ENCODE results near the gene TRMT61A. TPM values are rescaled to one million over a fixed set of nuclear protein-coding genes. Genes with fewer than 3 reads are reported as not detected.
"Not testable (repeated sequence)": the region's sequence is repeated elsewhere in the genome, so short reads cannot be mapped to it uniquely, and the experiment has no call there.

Gene TRMT61A
- total RNA-seq, 1 experiment from 2014 or later, result 18.8 TPM

DNA sequence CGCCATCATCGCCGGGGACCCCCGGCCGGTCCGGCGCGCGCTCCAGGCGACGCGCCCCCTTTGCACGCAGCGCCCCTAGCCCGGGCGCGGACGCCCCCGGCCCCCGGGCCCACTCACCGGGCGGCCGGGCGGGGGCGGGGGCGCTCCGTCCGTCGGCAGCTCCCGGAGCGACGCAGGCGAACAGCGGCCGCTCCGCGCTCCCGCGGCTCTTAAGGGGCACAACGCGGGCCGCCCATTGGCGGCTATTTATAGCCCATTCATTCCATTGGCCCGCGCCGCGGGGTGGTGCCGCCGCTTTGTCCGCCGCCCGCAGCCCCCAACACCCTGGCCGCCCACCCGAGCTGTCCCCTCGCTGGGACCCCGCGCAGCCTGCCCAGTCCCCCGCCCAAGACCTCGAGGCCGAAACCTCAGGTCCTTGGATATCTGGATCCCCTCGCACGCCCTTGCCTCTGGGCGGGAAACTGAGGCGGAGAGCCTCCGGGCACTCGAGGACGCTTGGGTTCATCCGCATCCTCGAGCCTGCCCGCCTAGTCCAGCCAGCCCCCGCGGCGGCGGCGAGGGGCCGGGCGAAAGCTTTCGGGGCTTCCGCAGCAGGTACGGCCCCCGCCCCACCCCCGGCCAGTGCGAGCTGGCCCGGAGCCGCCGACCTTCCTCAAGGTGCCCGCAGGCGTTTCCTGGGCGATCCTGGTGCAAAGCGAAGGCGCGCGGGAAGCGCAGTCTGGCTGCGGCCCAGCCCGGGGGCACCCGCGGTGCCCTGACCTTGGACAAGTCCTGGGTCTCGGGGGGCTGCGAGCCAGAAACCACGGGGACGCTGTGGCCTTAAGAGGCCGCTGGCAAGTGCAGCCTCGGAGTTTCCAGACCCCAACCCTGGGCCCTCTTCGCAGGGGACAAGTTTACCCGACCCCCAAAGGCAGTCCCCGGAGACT is 6.1 kb upstream of the TRMT61A start, which contains the start of gene CKB:
CKB (minus strand) TSS at position 182 of the 926 bp plus-strand sequence. CDS start 337 bp downstream, outside the sequence.
- Histone ChIP-seq H3K27me3 (replicated peaks) (peaks cover 20% of the 10 kb centered on the region), H3K4me1 (replicated peaks) (peaks cover 30% of the 10 kb centered on the region), H3K4me3 (peak within 1 kb of the TSS; percentile 42), H3K36me3 (no peaks in the 10 kb centered on the region), H3K9me3 (replicated peaks) (no peaks in the 10 kb centered on the region), H3K27ac (no peak within 1 kb of the TSS)
- DNase-seq (ENCODE audit: low read depth in 1 of 2, low spot score in 2 of 2), result no peak

DNA sequence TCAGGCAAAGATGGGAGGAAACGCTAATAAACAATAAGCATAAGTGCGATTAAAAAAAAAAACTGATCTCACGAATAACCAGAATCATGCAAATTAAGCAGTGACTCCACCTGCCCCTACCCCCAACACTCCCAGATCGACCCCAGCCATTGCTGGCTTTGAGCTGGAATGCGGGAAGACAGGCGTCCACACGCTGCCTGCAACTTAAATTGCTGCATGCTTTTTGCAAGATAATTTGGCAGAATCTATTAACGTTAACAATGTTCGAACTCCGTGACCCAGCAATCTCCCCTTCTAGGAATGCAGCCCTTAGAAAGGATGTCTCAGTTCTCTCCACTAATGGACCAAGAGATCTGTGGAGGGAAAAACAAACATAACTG is 5.4 kb upstream of the TRMT61A start:
- Histone ChIP-seq H3K27me3 (replicated peaks) (peaks cover 20% of the 10 kb centered on the region), H3K36me3 (no peaks in the 10 kb centered on the region), H3K4me3 (no peak overlapping the region), H3K27ac (no peak overlapping the region), H3K9me3 (replicated peaks) (no peaks in the 10 kb centered on the region), H3K4me1 (replicated peaks) (peaks cover 36% of the 10 kb centered on the region)
- no peak for DNase-seq (ENCODE audit: low read depth in 1 of 2, low spot score in 2 of 2)

DNA sequence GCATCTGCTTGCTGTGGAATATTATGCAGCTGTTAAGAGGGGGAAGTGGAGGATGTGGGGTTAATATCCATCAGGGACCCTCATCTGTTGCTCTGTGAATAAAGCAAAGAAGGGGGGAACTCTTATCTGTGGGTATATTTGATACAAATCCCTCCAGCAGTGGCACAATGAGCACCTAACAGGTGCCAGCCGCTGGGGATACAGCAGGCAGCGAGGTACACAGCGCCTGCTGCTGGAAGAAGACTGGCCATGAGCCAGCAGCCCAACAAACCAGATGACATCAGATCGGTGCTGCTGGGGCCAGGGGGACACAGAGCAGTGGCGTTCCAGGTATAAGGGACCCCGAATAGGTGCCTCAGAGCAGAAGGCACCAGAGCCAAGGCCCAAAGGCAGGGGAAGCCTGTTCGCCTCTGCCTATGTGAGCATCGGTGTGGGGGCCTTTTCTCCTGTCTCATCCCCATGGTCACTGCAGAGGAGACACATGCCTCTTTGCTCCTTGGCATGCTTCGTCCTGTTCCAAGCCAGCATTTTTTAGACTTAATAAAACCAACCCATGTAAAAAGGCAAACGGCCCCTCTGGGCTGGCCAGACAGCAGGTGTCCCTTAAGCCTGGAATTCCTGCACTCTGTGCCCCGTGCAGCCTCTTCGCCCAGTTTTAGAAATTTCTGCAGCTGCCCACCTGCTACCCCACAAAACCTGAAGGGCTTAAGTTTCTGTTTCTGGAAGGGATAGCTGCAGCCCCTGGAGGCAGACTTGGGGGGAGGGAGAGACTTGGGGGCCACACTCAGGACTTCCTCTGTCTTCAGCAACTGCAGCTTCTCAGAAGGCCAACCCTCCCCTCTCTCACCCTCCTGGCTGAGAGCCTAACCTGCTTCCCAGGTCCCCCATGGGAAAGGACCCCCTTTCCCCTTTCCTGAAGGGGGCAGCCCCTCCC is 4.7 kb upstream of the TRMT61A start:
- peaks cover 20% of the 10 kb centered on the region for H3K27me3 ChIP-seq (replicated peaks)
- no peak for DNase-seq (ENCODE audit: low read depth in 1 of 2, low spot score in 2 of 2)
- peaks cover 38% of the 10 kb centered on the region for H3K4me1 ChIP-seq (replicated peaks)
- no peak overlapping the region for H3K27ac ChIP-seq
- H3K9me3 ChIP-seq (replicated peaks), result no peaks in the 10 kb centered on the region
- no peak overlapping the region for H3K4me3 ChIP-seq
- H3K36me3 ChIP-seq, result peaks cover 3% of the 10 kb centered on the region; the same call in 1 of the 2 replicates

DNA sequence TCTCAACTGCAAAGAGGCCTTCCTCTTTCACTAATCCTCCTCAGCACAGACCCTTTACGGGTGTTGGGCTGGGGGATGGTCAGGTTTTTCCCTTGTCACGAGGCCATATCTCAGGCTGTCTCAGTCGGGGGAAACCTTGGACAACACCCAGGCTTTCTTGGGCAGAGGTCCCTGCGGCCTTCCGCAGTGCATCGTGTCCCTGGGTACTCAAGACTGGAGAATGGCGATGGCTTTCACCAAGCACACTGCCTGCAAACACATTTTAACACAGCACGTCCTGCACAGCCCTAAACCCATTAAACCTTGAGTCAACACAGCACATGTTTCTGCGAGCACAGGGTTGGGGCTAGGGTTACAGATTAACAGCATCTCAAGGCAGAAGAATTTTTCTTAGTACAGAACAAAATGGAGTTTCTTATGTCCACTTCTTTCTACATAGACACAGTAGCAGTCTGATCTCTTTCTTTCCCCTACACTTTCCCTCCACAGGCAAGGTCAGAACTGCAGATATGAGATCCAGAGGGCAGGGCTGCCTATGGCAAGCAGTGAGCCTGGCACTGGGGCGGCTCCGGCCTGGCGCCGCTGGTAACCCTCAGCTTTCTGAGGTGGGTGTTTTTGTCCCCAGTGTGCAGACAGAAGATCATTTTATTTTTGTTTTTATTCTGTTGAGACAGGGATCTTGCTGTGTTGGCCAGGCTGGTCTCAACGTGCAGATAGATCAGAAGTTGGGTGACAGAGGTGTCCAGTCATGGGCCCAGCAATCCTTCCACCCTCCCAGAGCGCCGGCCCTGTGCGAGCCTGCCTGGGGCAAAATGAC is 3.4 kb upstream of the TRMT61A start:
- Histone ChIP-seq H3K27me3 (replicated peaks) (peaks cover 20% of the 10 kb centered on the region), H3K4me1 (replicated peaks) (peaks cover 45% of the 10 kb centered on the region)
- H3K9me3 ChIP-seq (replicated peaks), result not testable (repeated sequence)

DNA sequence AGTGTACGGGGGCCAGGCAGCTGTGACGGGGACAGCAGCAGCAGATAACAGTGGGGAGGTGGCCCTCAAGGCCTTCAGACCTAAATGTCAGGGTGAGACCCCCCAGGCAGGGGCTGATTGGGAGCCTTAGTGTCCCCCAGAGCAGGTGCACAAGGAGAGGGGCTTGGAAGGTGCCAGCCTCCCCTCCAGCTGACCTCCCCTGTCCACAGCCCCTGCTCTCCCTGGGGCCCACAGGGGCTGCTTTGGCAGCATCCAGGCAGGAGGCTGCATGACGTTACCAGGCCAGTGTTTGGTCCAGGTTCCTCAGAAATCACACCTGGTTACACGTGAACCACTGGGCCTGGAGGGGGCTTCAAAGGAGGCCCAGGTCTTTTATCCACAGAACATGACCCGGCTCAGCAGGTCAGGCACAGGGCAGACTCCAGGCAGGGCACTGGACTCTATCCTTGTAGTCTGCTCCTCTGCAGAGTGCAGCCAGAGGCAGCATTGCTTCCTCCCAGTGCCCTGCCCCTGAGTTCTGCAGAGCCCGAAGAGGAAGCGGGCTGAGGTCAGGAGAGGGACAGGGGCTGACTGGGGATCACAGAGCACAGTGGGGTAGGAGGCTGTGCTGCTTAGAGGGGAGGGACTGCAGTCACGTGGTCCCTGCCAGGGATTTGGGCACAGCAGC is 2.6 kb upstream of the TRMT61A start:
- no peak overlapping the region for H3K27ac ChIP-seq
- peaks cover 17% of the 10 kb centered on the region for H3K36me3 ChIP-seq
- peaks cover 20% of the 10 kb centered on the region for H3K27me3 ChIP-seq (replicated peaks)
- no peak for DNase-seq (ENCODE audit: low read depth in 1 of 2, low spot score in 2 of 2)
- no peak overlapping the region for H3K4me3 ChIP-seq
- H3K9me3 ChIP-seq (replicated peaks), result no peaks in the 10 kb centered on the region
- peaks cover 37% of the 10 kb centered on the region for H3K4me1 ChIP-seq (replicated peaks)

More for the DNA sequence above, 3.4 kb upstream of the TRMT61A start:
- H3K27ac ChIP-seq; H3K4me3 ChIP-seq; DNase-seq (ENCODE audit: low read depth in 1 of 2, low spot score in 2 of 2): not testable (repeated sequence)
- peaks cover 11% of the 10 kb centered on the region for H3K36me3 ChIP-seq

DNA sequence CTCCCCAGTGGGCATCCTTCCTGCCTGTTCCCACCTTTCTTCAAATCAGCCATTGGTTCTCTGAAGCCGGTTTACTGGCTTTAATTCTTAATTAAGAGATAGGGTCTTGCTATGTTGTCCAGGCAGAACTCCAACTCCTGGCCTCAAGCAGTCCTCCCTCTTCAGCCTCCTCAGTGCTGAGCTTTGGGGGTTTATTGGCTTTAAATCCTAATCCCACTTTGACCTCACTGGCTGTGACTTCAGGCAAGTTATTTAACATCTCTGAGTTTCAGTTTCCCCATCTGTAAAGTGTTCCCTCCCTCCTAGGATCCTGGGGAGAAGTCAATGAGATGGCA is 2.1 kb upstream of the TRMT61A start:
- peaks cover 16% of the 10 kb centered on the region for H3K27me3 ChIP-seq (replicated peaks)
- H3K36me3 ChIP-seq, result peaks cover 17% of the 10 kb centered on the region
- H3K9me3 ChIP-seq (replicated peaks), result no peaks in the 10 kb centered on the region
- no peak for DNase-seq (ENCODE audit: low read depth in 1 of 2, low spot score in 2 of 2)
- H3K4me1 ChIP-seq (replicated peaks), result peaks cover 32% of the 10 kb centered on the region
- no peak overlapping the region for H3K27ac ChIP-seq
- H3K4me3 ChIP-seq, result no peak overlapping the region

DNA sequence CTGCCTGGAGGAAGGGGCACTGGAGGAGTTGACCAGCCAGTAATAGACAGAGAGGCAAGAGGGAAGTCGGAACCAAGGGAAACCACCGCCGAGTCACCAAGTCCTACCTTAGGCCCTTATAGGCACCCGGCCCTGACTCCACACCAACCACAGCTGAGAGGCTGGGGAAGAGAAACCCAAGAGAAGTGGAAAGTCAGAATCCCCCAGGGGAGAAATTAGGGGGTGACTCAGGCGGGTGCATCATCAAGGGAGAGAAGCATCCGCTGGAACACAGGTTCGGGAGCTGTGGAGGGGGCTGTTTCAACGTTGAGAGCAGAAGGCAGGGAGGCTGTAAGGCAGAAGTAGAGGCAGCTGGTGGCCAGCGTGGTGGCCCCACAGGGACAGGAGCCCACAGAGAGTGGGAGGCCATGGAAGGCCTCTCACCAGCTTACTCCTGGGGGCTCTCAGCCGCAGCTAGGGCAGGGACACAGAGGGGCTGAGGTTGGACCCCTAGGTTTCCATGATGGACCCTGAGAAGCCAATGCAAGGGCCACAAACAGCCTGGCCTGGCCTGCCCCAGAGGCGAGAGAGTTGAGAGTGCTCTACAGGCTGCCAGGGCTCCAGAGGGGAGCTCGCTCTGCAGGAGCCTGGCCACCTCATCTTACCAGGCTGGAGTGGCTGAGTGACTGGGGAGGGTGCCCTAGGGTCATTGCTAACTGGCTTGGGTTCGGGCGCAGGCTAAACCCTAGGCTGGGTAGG is 1.4 kb upstream of the TRMT61A start:
- H3K27ac ChIP-seq, result no peak overlapping the region
- peaks cover 18% of the 10 kb centered on the region for H3K36me3 ChIP-seq
- H3K9me3 ChIP-seq (replicated peaks), result no peaks in the 10 kb centered on the region
- peaks cover 25% of the 10 kb centered on the region for H3K4me1 ChIP-seq (replicated peaks)
- no peak overlapping the region for H3K4me3 ChIP-seq
- H3K27me3 ChIP-seq (replicated peaks), result peaks cover 10% of the 10 kb centered on the region
- DNase-seq (ENCODE audit: low read depth in 1 of 2, low spot score in 2 of 2), result no peak

DNA sequence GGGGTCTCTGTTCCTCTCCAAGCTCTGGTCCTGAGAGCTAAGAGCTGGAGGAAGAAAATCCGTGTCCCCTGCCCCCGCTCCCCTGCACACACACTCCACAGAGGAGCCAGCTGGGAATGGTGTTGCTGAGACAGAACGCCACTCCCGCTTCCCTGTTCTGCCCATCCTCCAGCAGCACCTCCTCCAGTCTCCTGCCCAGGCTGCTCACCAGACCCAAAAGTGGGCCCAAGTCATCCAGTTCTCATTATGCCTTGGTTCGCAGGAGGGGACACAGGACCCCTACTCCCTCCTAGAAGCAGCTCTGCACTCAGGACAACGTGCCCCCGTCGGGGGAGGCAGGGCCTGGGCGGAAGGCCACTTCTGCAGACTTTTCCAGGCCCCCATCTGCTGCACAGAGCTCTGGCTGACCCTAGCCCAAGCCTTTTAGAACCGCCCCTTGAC is 830 bp upstream of the TRMT61A start:
- no peak overlapping the region for H3K27ac ChIP-seq
- H3K9me3 ChIP-seq (replicated peaks), result no peaks in the 10 kb centered on the region
- H3K4me1 ChIP-seq (replicated peaks), result peaks cover 19% of the 10 kb centered on the region
- H3K36me3 ChIP-seq, result peaks cover 23% of the 10 kb centered on the region
- H3K4me3 ChIP-seq, result peak overlapping the region; percentile 97
- H3K27me3 ChIP-seq (replicated peaks), result peaks cover 5% of the 10 kb centered on the region
- DNase-seq (ENCODE audit: low read depth in 1 of 2, low spot score in 2 of 2), result no peak

DNA sequence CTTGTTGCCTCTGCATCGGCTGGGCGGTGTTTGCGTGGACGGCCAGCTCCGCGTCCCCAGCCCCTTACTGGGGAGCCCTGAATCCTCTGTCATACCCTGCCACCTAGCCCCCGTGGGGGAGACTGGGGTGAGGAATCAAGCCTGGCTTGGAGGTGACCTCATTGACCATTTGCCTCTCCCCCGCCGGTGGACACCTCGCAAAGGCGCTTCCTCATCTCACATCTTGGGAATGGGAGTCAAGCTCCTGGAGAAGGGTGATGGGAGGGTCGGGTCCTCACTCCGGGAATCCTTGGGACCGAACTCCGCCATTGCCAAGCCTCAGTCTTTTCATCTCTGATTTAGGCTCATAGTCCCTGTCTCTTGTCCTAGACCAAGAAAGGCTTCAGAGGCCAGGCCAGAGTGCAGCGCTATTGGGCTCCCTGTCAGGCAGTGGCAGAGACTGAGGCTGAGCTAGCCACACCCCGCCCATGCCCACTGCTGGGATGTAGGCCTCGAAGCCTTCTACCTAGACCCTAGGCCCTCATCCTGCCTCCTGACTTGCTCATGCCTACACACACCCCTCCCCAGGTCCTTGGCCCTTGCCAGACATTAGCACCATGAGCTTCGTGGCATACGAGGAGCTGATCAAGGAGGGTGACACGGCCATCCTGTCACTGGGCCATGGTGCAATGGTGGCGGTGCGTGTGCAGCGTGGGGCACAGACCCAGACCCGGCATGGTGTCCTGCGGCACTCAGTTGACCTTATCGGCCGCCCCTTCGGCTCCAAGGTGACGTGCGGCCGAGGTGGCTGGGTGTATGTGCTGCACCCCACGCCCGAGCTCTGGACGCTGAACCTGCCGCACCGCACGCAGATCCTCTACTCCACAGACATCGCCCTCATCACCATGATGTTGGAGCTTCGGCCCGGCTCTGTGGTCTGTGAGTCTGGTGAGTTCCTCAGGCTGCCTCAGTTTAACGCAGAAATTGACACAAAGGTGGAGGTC is 678 bp downstream of the TRMT61A start:
- no peaks in the 10 kb centered on the region for H3K9me3 ChIP-seq (replicated peaks)
- no peaks in the 10 kb centered on the region for H3K27me3 ChIP-seq (replicated peaks)
- no peak for DNase-seq (ENCODE audit: low read depth in 1 of 2, low spot score in 2 of 2)
- peaks cover 32% of the 10 kb centered on the region for H3K36me3 ChIP-seq
- peak overlapping the region; percentile 57 for H3K27ac ChIP-seq
- peaks cover 24% of the 10 kb centered on the region for H3K4me1 ChIP-seq (replicated peaks)
- peak overlapping the region; percentile 97 for H3K4me3 ChIP-seq

DNA sequence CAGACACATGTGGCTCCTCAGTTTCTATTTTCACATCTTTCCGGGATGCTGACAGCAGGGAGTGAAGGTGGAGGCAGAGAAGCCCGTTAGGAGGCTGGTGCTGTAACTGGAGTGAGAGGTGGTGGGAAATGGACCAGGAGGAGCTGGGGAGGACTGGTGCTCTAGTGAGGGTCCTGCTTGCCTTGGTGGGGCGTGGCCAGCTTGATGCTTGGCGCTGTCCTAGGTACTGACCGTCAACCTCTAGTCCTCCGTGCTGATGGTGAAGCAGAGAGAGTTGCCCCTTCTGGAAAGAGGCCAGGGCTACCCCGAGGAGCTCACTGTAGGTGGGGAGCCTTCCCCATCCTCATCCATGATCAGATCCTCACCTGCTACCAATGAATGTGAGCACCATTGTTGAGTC is 1.4 kb downstream of the TRMT61A start:
- no peak for DNase-seq (ENCODE audit: low read depth in 1 of 2, low spot score in 2 of 2)
- no peaks in the 10 kb centered on the region for H3K27me3 ChIP-seq (replicated peaks)
- peaks cover 31% of the 10 kb centered on the region for H3K4me1 ChIP-seq (replicated peaks)
- H3K36me3 ChIP-seq, result peaks cover 39% of the 10 kb centered on the region
- no peak overlapping the region; the same call in 1 of the 2 replicates for H3K4me3 ChIP-seq
- no peaks in the 10 kb centered on the region for H3K9me3 ChIP-seq (replicated peaks)
- H3K27ac ChIP-seq, result no peak overlapping the region

DNA sequence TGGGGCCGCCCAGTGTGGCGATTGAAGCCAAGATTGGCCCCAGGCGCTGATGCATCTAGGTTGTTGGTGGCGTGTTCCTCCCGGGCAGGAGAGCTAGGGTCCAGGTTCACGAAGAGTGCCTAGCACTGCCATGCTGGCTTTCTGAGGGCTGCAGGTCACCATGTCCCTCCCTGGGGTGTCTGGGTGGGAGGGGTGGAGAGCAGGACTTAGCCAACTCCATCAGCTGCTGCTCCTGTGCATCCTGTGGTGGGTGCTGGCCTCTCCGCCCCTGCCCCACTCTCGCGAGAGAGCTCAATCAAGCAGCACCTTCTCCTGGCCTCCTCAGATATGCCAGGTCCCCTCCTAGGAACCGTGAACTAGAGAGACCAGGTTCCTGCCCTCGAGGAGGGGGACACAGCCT is 1.8 kb downstream of the TRMT61A start:
- Histone ChIP-seq H3K9me3 (replicated peaks) (no peaks in the 10 kb centered on the region), H3K4me3 (no peak overlapping the region), H3K36me3 (peaks cover 43% of the 10 kb centered on the region), H3K4me1 (replicated peaks) (peaks cover 32% of the 10 kb centered on the region), H3K27me3 (replicated peaks) (no peaks in the 10 kb centered on the region), H3K27ac (no peak overlapping the region)
- DNase-seq (ENCODE audit: low read depth in 1 of 2, low spot score in 2 of 2), result no peak

All from SJSA1 (cell line).